ENCODE results near the gene PILRA. TPM values are rescaled to one million over a fixed set of nuclear protein-coding genes. Genes with fewer than 3 reads are reported as not detected.
A peak's percentile ranks its signal among the peaks of the same experiment; 100 is the strongest.
"Not testable (repeated sequence)": the region's sequence is repeated elsewhere in the genome, so short reads cannot be mapped to it uniquely, and the experiment has no call there.

Gene PILRA
- total and polyA plus RNA-seq, 8 donors, result 5.0 to 52.3 (median 6.4) TPM

DNA sequence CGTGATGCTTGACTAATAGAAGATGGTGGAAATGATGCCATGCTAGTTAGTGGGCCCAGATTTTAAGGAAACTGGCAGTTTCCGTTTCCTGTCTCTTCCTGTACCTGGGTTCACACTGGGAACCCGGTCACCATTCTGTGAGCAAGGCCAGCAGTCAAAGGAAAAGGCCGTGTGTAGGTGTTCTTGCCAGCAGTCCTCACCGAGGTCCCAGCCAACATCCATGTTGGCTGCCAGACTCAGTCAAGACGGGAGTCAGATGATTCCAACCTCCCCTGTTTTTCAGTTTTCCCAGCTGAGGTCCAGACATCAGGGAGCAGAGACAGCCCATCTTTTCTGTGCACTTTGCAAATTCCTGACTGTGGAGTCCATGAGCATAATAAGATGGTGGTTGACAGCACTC is 30.5 kb upstream of the PILRA start:
- Histone ChIP-seq H3K27ac (no peak overlapping the region), H3K27me3 (no peaks in the 10 kb centered on the region), H3K4me1 (peaks cover 0 to 14% of the 10 kb centered on the region in 2 donors), H3K9me3 (no peaks in the 10 kb centered on the region), H3K4me3 (no peak overlapping the region), H3K36me3 (peaks cover 0 to 52% of the 10 kb centered on the region in 2 donors)
- ATAC-seq, result no peak
- intact Hi-C loops (cut with DNase I), result no loop called here
- DNase-seq, result no peak
- TF ChIP-seq, protein P1, sequence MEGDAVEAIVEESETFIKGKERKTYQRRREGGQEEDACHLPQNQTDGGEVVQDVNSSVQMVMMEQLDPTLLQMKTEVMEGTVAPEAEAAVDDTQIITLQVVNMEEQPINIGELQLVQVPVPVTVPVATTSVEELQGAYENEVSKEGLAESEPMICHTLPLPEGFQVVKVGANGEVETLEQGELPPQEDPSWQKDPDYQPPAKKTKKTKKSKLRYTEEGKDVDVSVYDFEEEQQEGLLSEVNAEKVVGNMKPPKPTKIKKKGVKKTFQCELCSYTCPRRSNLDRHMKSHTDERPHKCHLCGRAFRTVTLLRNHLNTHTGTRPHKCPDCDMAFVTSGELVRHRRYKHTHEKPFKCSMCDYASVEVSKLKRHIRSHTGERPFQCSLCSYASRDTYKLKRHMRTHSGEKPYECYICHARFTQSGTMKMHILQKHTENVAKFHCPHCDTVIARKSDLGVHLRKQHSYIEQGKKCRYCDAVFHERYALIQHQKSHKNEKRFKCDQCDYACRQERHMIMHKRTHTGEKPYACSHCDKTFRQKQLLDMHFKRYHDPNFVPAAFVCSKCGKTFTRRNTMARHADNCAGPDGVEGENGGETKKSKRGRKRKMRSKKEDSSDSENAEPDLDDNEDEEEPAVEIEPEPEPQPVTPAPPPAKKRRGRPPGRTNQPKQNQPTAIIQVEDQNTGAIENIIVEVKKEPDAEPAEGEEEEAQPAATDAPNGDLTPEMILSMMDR (IDR thresholded peaks at IDR 0.05), result no peak

DNA sequence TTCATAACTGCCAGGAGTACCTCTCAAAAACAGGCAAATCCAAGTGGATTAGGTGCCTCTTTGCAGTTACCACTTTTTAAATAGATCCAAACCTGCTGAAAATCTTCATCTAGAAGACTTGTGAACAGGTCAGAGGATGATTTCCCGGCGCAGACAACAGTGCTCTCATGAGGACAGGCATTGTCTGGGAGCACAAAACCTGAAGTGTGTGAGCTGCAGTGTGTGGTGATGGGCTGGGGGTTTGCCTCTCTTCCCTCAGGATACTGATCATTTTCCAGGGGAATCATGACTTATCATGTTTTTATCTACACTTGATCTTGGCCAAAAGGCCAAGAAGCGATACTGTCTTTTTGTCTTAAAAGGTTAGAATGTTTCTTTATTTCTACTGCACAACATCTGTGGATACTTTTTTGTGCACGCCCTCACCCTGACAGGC is 29.1 kb upstream of the PILRA start:
- Histone ChIP-seq H3K36me3 (peaks cover 0 to 55% of the 10 kb centered on the region in 2 donors), H3K4me1 (peaks cover 0 to 14% of the 10 kb centered on the region in 2 donors), H3K27ac (peak overlapping the region in 1 of 2 donors; percentile 63)
- ATAC-seq; H3K9me3 ChIP-seq; H3K4me3 ChIP-seq; DNase-seq; H3K27me3 ChIP-seq; intact Hi-C loops (cut with DNase I): not testable (repeated sequence)

DNA sequence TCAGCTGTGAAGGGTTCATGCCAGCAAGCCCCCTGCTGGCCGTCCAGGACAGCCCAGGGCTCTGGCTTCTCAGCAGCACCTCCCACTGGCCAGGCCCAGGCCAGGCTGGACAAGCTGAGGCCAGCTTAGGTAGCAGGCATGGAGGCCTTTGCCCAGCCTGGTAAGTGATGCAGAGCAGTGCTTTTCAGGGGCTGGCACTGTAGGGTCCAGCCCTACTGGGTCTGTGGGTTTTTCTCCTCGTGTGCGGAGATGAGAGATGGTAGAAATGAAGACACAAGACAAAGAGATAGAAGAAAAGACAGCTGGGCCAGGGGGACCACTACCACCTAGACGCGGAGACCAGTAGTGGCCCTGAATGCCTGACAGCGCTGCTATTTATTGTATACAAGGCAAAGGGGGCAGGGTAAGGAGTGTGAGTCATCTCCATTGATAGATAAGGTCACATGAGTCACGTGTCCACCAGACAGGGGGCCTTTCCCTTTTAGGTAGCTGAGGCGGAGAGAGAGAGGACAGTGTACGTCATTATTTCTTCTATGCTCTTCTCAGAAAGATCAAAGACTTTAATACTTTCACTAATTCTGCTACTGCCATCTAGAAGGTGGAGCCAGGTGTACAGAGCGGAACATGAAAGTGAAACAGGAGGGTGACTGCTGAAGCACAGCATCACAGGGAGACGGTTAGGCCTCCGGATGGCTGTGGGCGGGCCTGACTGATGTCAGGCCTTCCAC is 28.6 kb upstream of the PILRA start:
- H3K4me3 ChIP-seq; intact Hi-C loops (cut with DNase I); DNase-seq; H3K9me3 ChIP-seq; H3K27me3 ChIP-seq: not testable (repeated sequence)
- Histone ChIP-seq H3K4me1 (peaks cover 0 to 14% of the 10 kb centered on the region in 2 donors), H3K27ac (peak overlapping the region in 1 of 2 donors; percentile 63), H3K36me3 (peaks cover 0 to 58% of the 10 kb centered on the region in 2 donors)
- TF ChIP-seq, protein P1 (IDR thresholded peaks at IDR 0.05), result peak; percentile 21 to 55
- ATAC-seq, result peak; percentile 94

DNA sequence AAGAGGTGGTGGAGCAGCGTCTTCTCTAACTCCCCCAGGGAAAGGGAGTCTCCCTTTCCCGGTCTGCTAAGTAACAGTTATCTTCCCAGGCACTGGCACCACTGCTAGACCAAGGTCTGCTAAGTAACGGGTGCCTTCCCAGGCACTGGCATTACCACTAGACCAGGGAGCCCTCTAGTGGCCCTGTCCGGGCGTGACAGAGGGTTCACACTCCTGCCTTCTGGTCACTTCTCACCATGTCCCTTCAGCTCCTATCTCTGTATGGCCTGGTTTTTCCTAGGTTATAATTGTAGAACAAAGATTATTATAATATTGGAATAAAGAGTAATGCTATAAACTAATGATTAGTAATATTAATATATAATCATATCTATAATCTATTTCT is 28.0 kb upstream of the PILRA start:
- H3K4me3 ChIP-seq; H3K9me3 ChIP-seq; H3K27me3 ChIP-seq; intact Hi-C loops (cut with DNase I): not testable (repeated sequence)
- H3K36me3 ChIP-seq, result peaks cover 0 to 64% of the 10 kb centered on the region in 2 donors
- ATAC-seq (peak; percentile 60), DNase-seq (peak in 3 of 4 donors; percentile 29 to 94 (median 74))
- peaks cover 0 to 14% of the 10 kb centered on the region in 2 donors for H3K4me1 ChIP-seq
- H3K27ac ChIP-seq, result peak overlapping the region in 1 of 2 donors; percentile 63
- TF ChIP-seq, protein P1 (IDR thresholded peaks at IDR 0.05), result peak; percentile 32 to 68

DNA sequence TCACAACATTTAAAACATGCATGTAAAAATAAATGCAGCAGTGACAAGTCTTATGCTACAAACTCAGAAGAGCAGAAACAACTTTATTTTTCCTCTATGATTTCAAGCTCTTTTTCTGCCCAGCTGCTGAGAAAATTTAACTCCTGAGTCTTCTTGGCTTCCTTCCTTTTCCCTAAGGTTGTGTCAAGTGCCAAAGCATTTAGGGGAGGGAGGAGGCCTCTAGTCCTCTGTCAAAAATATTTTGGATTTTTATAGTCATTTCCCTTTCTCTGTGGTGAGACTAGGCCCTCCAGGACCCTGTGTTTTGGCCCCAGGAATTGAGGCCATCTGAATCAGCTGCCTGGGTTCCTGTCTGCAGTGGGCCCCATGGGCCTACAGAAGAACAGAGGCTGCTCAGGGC is 26.4 kb upstream of the PILRA start:
- TF ChIP-seq, protein P1 (IDR thresholded peaks at IDR 0.05), result no peak
- H3K4me1 ChIP-seq, result peaks cover 0 to 14% of the 10 kb centered on the region in 2 donors
- DNase-seq (no peak), ATAC-seq (no peak)
- no peaks in the 10 kb centered on the region for H3K9me3 ChIP-seq
- no peak overlapping the region for H3K27ac ChIP-seq
- H3K27me3 ChIP-seq, result no peaks in the 10 kb centered on the region
- intact Hi-C loops (cut with DNase I), result no loop called here
- peaks cover 0 to 65% of the 10 kb centered on the region in 2 donors for H3K36me3 ChIP-seq
- no peak overlapping the region for H3K4me3 ChIP-seq
